ENCODE results near the gene CHAF1B.
"Not testable (repeated sequence)": the region's sequence is repeated elsewhere in the genome, so short reads cannot be mapped to it uniquely, and the experiment has no call there.

Gene CHAF1B

GRCh38 chr21:36388835-36389234 is 3.6 kb downstream of the CHAF1B start:
- DNase-seq (ENCODE audit: low spot score): peak; percentile 62

GRCh38 chr21:36391649-36392048 is 6.5 kb downstream of the CHAF1B start:
- DNase-seq (ENCODE audit: low spot score): not testable (repeated sequence)

GRCh38 chr21:36395353-36396111 is 10.3 kb downstream of the CHAF1B start:
- DNase-seq (ENCODE audit: low spot score): no peak

- no peak for DNase-seq (ENCODE audit: low spot score)
Measured at GRCh38 chr21:36396325-36396724, 11.1 kb downstream of the CHAF1B start.

- no peak for DNase-seq (ENCODE audit: low spot score)
Measured at GRCh38 chr21:36396971-36397370, 11.8 kb downstream of the CHAF1B start.

- DNase-seq (ENCODE audit: low spot score): no peak
Measured at GRCh38 chr21:36397606-36398005, 12.4 kb downstream of the CHAF1B start.

- not testable (repeated sequence) for DNase-seq (ENCODE audit: low spot score)
Measured at GRCh38 chr21:36399736-36400135, 14.5 kb downstream of the CHAF1B start.

GRCh38 chr21:36400719-36401118 is 15.5 kb downstream of the CHAF1B start:
- no peak for DNase-seq (ENCODE audit: low spot score)

- DNase-seq (ENCODE audit: low spot score): no peak
Measured at GRCh38 chr21:36402339-36402738, 17.1 kb downstream of the CHAF1B start.

- DNase-seq (ENCODE audit: low spot score): no peak
Measured at GRCh38 chr21:36403713-36404112, 18.5 kb downstream of the CHAF1B start.

GRCh38 chr21:36408568-36408967 is 23.4 kb downstream of the CHAF1B start:
- no peak for DNase-seq (ENCODE audit: low spot score)

- no peak for DNase-seq (ENCODE audit: low spot score)
Measured at GRCh38 chr21:36411301-36411700, 26.1 kb downstream of the CHAF1B start.

GRCh38 chr21:36412916-36413315 is 27.7 kb downstream of the CHAF1B start:
- no peak for DNase-seq (ENCODE audit: low spot score)

GRCh38 chr21:36415375-36415774 is 30.2 kb downstream of the CHAF1B start:
- DNase-seq (ENCODE audit: low spot score): no peak

- no peak for DNase-seq (ENCODE audit: low spot score)
Measured at GRCh38 chr21:36419241-36419640, 34.0 kb downstream of the CHAF1B start.

GRCh38 chr21:36419996-36420395 is 34.8 kb downstream of the CHAF1B start:
- peak; percentile 85 for DNase-seq (ENCODE audit: low spot score)

- DNase-seq (ENCODE audit: low spot score): no peak
Measured at GRCh38 chr21:36420571-36421339, 35.6 kb downstream of the CHAF1B start.

GRCh38 chr21:36422279-36423098 is 37.3 kb downstream of the CHAF1B start:
- DNase-seq (ENCODE audit: low spot score): peak; percentile 80

- no peak for DNase-seq (ENCODE audit: low spot score)
Measured at GRCh38 chr21:36423771-36424433, 38.7 kb downstream of the CHAF1B start.

GRCh38 chr21:36424592-36424991 is 39.4 kb downstream of the CHAF1B start:
- DNase-seq (ENCODE audit: low spot score): no peak

GRCh38 chr21:36425286-36425685 is 40.1 kb downstream of the CHAF1B start:
- no peak for DNase-seq (ENCODE audit: low spot score)

- no peak for DNase-seq (ENCODE audit: low spot score)
Measured at GRCh38 chr21:36427502-36427901, 42.3 kb downstream of the CHAF1B start.
